H9 (cell line): ENCODE results near the gene CDC42EP4. TPM values are rescaled to one million over a fixed set of nuclear protein-coding genes. Genes with fewer than 3 reads are reported as not detected.

ENCODE experiments used
- DNase-seq: peaks from one replicate; pipeline ENCODE4 v3.0.0-alpha.2; 2017
- H2AFZ ChIP-seq: one replicate; pipeline ENCODE4 v1.6.1; 2013; ENCODE audit warnings: mild to moderate bottlenecking, low read length, control low read depth, moderate library complexity
- H2AK5ac ChIP-seq: 2 replicates; pipeline ENCODE4 v1.6.1; 2013; ENCODE audit warnings: low read length, control low read depth, mixed read lengths; ENCODE audit not compliant: insufficient read length
- H2BK120ac ChIP-seq: one replicate; pipeline ENCODE4 v1.6.1; 2013; ENCODE audit warnings: low read depth, mild to moderate bottlenecking, low read length, control low read depth, inconsistent platforms; ENCODE audit not compliant: poor library complexity, severe bottlenecking
- H2BK12ac ChIP-seq: 2 replicates; pipeline ENCODE4 v1.6.1; 2013; ENCODE audit warnings: low read length, control low read depth, mixed read lengths, low read depth; ENCODE audit not compliant: insufficient read length
- H2BK15ac ChIP-seq: 2 replicates; pipeline ENCODE4 v1.6.1; 2013; ENCODE audit warnings: low read depth, low read length, control low read depth
- H2BK20ac ChIP-seq: one replicate; pipeline ENCODE4 v1.6.1; 2013; ENCODE audit warnings: low read depth, mild to moderate bottlenecking, low read length, control low read depth, inconsistent platforms; ENCODE audit not compliant: poor library complexity, severe bottlenecking
- H2BK5ac ChIP-seq: 2 replicates; pipeline ENCODE4 v1.6.1; 2013; ENCODE audit warnings: low read length, control low read depth, mixed read lengths; ENCODE audit not compliant: insufficient read length
- H3K14ac ChIP-seq: 2 replicates; pipeline ENCODE4 v1.6.1; 2013; ENCODE audit warnings: low read length, control low read depth; ENCODE audit not compliant: insufficient read depth
- H3K18ac ChIP-seq: 2 replicates; pipeline ENCODE4 v1.6.1; 2013; ENCODE audit warnings: low read depth, mild to moderate bottlenecking, mixed read lengths, low read length, control low read depth; ENCODE audit not compliant: insufficient read length
- H3K23ac ChIP-seq: 2 replicates; pipeline ENCODE4 v1.6.1; 2013; ENCODE audit warnings: low read length, control low read depth, mixed read lengths, low read depth; ENCODE audit not compliant: insufficient read length
- H3K23me2 ChIP-seq: 2 replicates; pipeline ENCODE4 v1.6.1; 2013; ENCODE audit warnings: low read depth, mild to moderate bottlenecking, mixed read lengths, low read length, control low read depth; ENCODE audit not compliant: insufficient read length, poor library complexity, severe bottlenecking
- H3K27ac ChIP-seq: 2 replicates; pipeline ENCODE4 v1.5.1; 2013; ENCODE audit warnings: low read length, control low read depth, mixed read lengths, low read depth; ENCODE audit not compliant: insufficient read length
- H3K27me3 ChIP-seq: 2 replicates; pipeline ENCODE4 v1.6.1; 2013; ENCODE audit warnings: low read length, control low read depth, inconsistent platforms; ENCODE audit not compliant: insufficient read depth
- H3K4ac ChIP-seq: 2 replicates; pipeline ENCODE4 v1.6.1; 2013; ENCODE audit warnings: low read depth, mild to moderate bottlenecking, control low read depth, inconsistent platforms, low read length, moderate library complexity
- H3K4me1 ChIP-seq: 2 replicates; pipeline ENCODE4 v1.6.1; 2013; ENCODE audit warnings: low read length, control low read depth, inconsistent platforms; ENCODE audit not compliant: insufficient read depth
- H3K4me2 ChIP-seq: 2 replicates; pipeline ENCODE4 v1.6.1; 2013; ENCODE audit warnings: low read length, control low read depth, mixed read lengths; ENCODE audit not compliant: insufficient read length, insufficient read depth
- H3K56ac ChIP-seq: 2 replicates; pipeline ENCODE4 v1.6.1; 2013; ENCODE audit warnings: low read depth, mild to moderate bottlenecking, mixed read lengths, low read length, control low read depth; ENCODE audit not compliant: insufficient read length
- H3K79me1 ChIP-seq: 2 replicates; pipeline ENCODE4 v1.6.1; 2013; ENCODE audit warnings: low read depth, mild to moderate bottlenecking, moderate library complexity, low read length, control low read depth, inconsistent platforms; ENCODE audit not compliant: insufficient read depth, poor library complexity, severe bottlenecking
- H3K79me2 ChIP-seq: 2 replicates; pipeline ENCODE4 v1.6.1; 2013; ENCODE audit warnings: low read length, control low read depth, inconsistent platforms; ENCODE audit not compliant: insufficient read depth
- H3K9ac ChIP-seq: 2 replicates; pipeline ENCODE4 v1.6.1; 2013; ENCODE audit warnings: low read length, control low read depth, mixed read lengths; ENCODE audit not compliant: insufficient read length; ENCODE audit errors: extremely low read depth
- H3K9me3 ChIP-seq: one replicate; pipeline ENCODE4 v1.6.1; 2013; ENCODE audit warnings: low read depth, low read length, inconsistent platforms; ENCODE audit not compliant: control insufficient read depth
- H3T11ph ChIP-seq: one replicate; pipeline ENCODE4 v1.6.1; 2013; ENCODE audit warnings: mild to moderate bottlenecking, low read length, control low read depth, inconsistent platforms
- H4K20me1 ChIP-seq: one replicate; pipeline ENCODE4 v1.6.1; 2013; ENCODE audit not compliant: control insufficient read depth, insufficient read length, insufficient read depth
- H4K5ac ChIP-seq: 2 replicates; pipeline ENCODE4 v1.6.1; 2013; ENCODE audit warnings: low read depth, mild to moderate bottlenecking, mixed read lengths, low read length, control low read depth; ENCODE audit not compliant: insufficient read length
- H4K8ac ChIP-seq: replicated peaks from 2 replicates; pipeline ENCODE4 v1.6.1; 2013; ENCODE audit warnings: low read length, control low read depth, mixed read lengths, low read depth; ENCODE audit not compliant: insufficient read length
- H4K91ac ChIP-seq: 2 replicates; pipeline ENCODE4 v1.6.1; 2013; ENCODE audit warnings: low read depth, mild to moderate bottlenecking, moderate library complexity, mixed read lengths, low read length, control low read depth; ENCODE audit not compliant: insufficient read length
- H3K27ac Mint-ChIP-seq, 3 experiments: 2 replicates in 2 of 3; 3 replicates in 1 of 3; pipeline ENCODE4 v1.8.0; 2020 to 2021; ENCODE audit warnings: mixed read lengths in 3 of 3, mild to moderate bottlenecking in 1 of 3, moderate library complexity in 1 of 3
- H3K27me3 Mint-ChIP-seq: 2 replicates; pipeline ENCODE4 v1.8.0; 2021; ENCODE audit warnings: low read depth, mild to moderate bottlenecking, moderate library complexity, mixed read lengths
- H3K36me3 Mint-ChIP-seq, 3 experiments: 2 replicates in 2 of 3; 3 replicates in 1 of 3; pipeline ENCODE4 v1.8.0; 2020 to 2021; ENCODE audit warnings: low read depth in 3 of 3, mixed read lengths in 3 of 3; ENCODE audit not compliant: insufficient read depth in 1 of 3
- H3K4me1 Mint-ChIP-seq, 2 experiments: 2 replicates each; pipeline ENCODE4 v1.8.0; 2020; ENCODE audit warnings: mixed read lengths in 2 of 2
- H3K4me3 Mint-ChIP-seq, 2 experiments: 2 replicates in 1 of 2; 3 replicates in 1 of 2; pipeline ENCODE4 v1.8.0; 2020 to 2021; ENCODE audit warnings: mild to moderate bottlenecking in 2 of 2, mixed read lengths in 2 of 2, moderate library complexity in 1 of 2
- H3K9me3 Mint-ChIP-seq, 2 experiments: 2 replicates in 1 of 2; 3 replicates in 1 of 2; pipeline ENCODE4 v1.8.0; 2020; ENCODE audit warnings: mild to moderate bottlenecking in 2 of 2, mixed read lengths in 2 of 2, moderate library complexity in 1 of 2
- CTCF ChIP-seq: fragments of 200-600 bp; sonication (generic); conservative IDR thresholded peaks from 3 replicates; pipeline ENCODE4 v1.8.0; 2021; ENCODE audit warnings: antibody characterized with exemption, mild to moderate bottlenecking
- WGBS: extraction: QIAGEN DNeasy Blood & Tissue Kit; methylation state at CpG from one replicate; pipeline ENCODE4 v1.1.7; 2013; ENCODE audit warnings: missing lambda C conversion rate, low lambda C conversion rate, mixed read lengths; ENCODE audit not compliant: insufficient read length; ENCODE audit errors: extremely low coverage; 5-methylcytosine and 5-hydroxymethylcytosine counted together
- total RNA-seq: library from RNA; stranded (reverse); gene quantifications from 2 replicates; pipeline ENCODE4 v1.2.1, GENCODE V29; 2021

Gene CDC42EP4
- total RNA-seq, 1 experiment from 2014 or later: 27.1 TPM

- Histone ChIP-seq H3K56ac (no peak overlapping the region), H3K4ac (no peak overlapping the region), H3K4me1 (peaks cover 3% of the 10 kb centered on the region; the same call in 1 of the 2 replicates), H3K27ac (no peak overlapping the region), H2BK120ac (no peak overlapping the region), H4K5ac (no peak overlapping the region), H2AFZ (no peak overlapping the region), H3K9me3 (no peaks in the 10 kb centered on the region), H3K79me2 (no peaks in the 10 kb centered on the region), H3K23ac (no peak overlapping the region), H4K91ac (no peak overlapping the region), H3K4me2 (no peak overlapping the region), H3K23me2 (no peaks in the 10 kb centered on the region), H2BK5ac (no peak overlapping the region), H3K9ac (no peak overlapping the region), H2BK15ac (no peak overlapping the region), H4K8ac (no peak overlapping the region), H2BK12ac (no peak overlapping the region), H3K18ac (no peak overlapping the region), H3T11ph (no peak overlapping the region), H3K14ac (no peak overlapping the region), H4K20me1 (no peaks in the 10 kb centered on the region), H3K79me1 (no peaks in the 10 kb centered on the region), H2AK5ac (no peak overlapping the region), H2BK20ac (no peak overlapping the region), H3K27me3 (no peaks in the 10 kb centered on the region)
- H3K27me3 Mint-ChIP-seq: no peaks in the 10 kb centered on the region
- no peaks in the 10 kb centered on the region for H3K9me3 Mint-ChIP-seq
- no peak for TF ChIP-seq CTCF
- no peak overlapping the region for H3K27ac Mint-ChIP-seq
- DNase-seq: no peak
- peaks cover 2 to 9% (median 7%) of the 10 kb centered on the region in 3 experiments; a peak in 6 of 7 replicates for H3K36me3 Mint-ChIP-seq
- H3K4me3 Mint-ChIP-seq: no peak overlapping the region
- WGBS: no CpG with 5 or more reads among the region's 9 CpGs
- H3K4me1 Mint-ChIP-seq: peaks cover 30 to 41% of the 10 kb centered on the region in 2 experiments
Measured at GRCh38 chr17:73282629-73283028, 29.2 kb downstream of the CDC42EP4 start.
